Left forelimb (tissue), 1 donor: ENCODE measurements around the gene MRGPRE.
"Not testable (repeated sequence)": the region's sequence is repeated elsewhere in the genome, so short reads cannot be mapped to it uniquely, and the experiment has no call there.

Experiments
- DNase-seq: peaks from one replicate; pipeline ENCODE4 v3.0.0-alpha.2; 2018; ENCODE audit warnings: low spot score

MRGPRE gene

GRCh38 chr11:3231851-3232744, at the start of gene MRGPRE:
Gene MRGPRE, minus strand, starts transcription at chr11:3232417. Its CDS starts 3,618 bp downstream, at chr11:3228799.
- DNase-seq, result peak; percentile 61

GRCh38 chr11:3281146-3281545, 48.9 kb upstream of the MRGPRE start:
- not testable (repeated sequence) for DNase-seq

GRCh38 chr11:3280662-3281061, 48.4 kb upstream of the MRGPRE start:
- DNase-seq, result not testable (repeated sequence)

GRCh38 chr11:3278922-3279321, 46.7 kb upstream of the MRGPRE start:
- DNase-seq, result not testable (repeated sequence)

GRCh38 chr11:3273629-3274028, 41.4 kb upstream of the MRGPRE start:
- not testable (repeated sequence) for DNase-seq

GRCh38 chr11:3262548-3262947, 30.3 kb upstream of the MRGPRE start:
- DNase-seq, result not testable (repeated sequence)

GRCh38 chr11:3261831-3262230, 29.6 kb upstream of the MRGPRE start:
- not testable (repeated sequence) for DNase-seq

- DNase-seq, result not testable (repeated sequence)
These were observed 25.3 kb upstream of the MRGPRE start for GRCh38 chr11:3257509-3257908.

- DNase-seq, result not testable (repeated sequence)
These were observed 23.0 kb upstream of the MRGPRE start for GRCh38 chr11:3255241-3255640.

GRCh38 chr11:3254773-3255172, 22.6 kb upstream of the MRGPRE start:
- DNase-seq, result not testable (repeated sequence)

- no peak for DNase-seq
These were observed 12.9 kb upstream of the MRGPRE start for GRCh38 chr11:3245071-3245470.

- no peak for DNase-seq
These were observed 11.7 kb upstream of the MRGPRE start for GRCh38 chr11:3243880-3244279.

GRCh38 chr11:3237119-3237518, 4.9 kb upstream of the MRGPRE start:
- no peak for DNase-seq

GRCh38 chr11:3234846-3235245, 2.6 kb upstream of the MRGPRE start:
- no peak for DNase-seq

GRCh38 chr11:3232956-3233355, 739 bp upstream of the MRGPRE start:
- no peak for DNase-seq

GRCh38 chr11:3231550-3231850, 717 bp downstream of the MRGPRE start:
- DNase-seq, result no peak

- no peak for DNase-seq
These were observed 1.3 kb downstream of the MRGPRE start for GRCh38 chr11:3230636-3231549.

- DNase-seq, result no peak
These were observed 2.3 kb downstream of the MRGPRE start for GRCh38 chr11:3229673-3230630.

- DNase-seq, result no peak
These were observed 3.8 kb downstream of the MRGPRE start for GRCh38 chr11:3228445-3228829.

- peak; percentile 65 for DNase-seq
These were observed 4.4 kb downstream of the MRGPRE start for GRCh38 chr11:3227568-3228444.
